GM21390 (cell line): ENCODE data around the gene RBM3.
"Not testable (repeated sequence)": the region's sequence is repeated elsewhere in the genome, so short reads cannot be mapped to it uniquely, and the experiment has no call there.

Source experiments
- ATAC-seq: cut with Tn5 transposase; IDR thresholded peaks from one replicate; pipeline ENCODE4 v1.9.1; 2021; ENCODE audit not compliant: unreplicated experiment

Gene RBM3

GRCh38 chrX:48574270-48575266, at the start of gene RBM3:
Gene RBM3, plus strand, starts transcription at chrX:48574484. Its CDS starts 697 bp downstream, at chrX:48575181.
- peak; percentile 82 for ATAC-seq

GRCh38 chrX:48525853-48526252, 48.4 kb upstream of the RBM3 start:
- ATAC-seq: not testable (repeated sequence)

- no peak for ATAC-seq
These were observed 43.5 kb upstream of the RBM3 start for GRCh38 chrX:48530736-48531135.

- ATAC-seq: no peak
These were observed 42.8 kb upstream of the RBM3 start for GRCh38 chrX:48531358-48531959.

GRCh38 chrX:48532161-48532560, 42.1 kb upstream of the RBM3 start:
- no peak for ATAC-seq

- no peak for ATAC-seq
These were observed 41.1 kb upstream of the RBM3 start for GRCh38 chrX:48533165-48533564.

- ATAC-seq: no peak
These were observed 35.5 kb upstream of the RBM3 start for GRCh38 chrX:48538641-48539344.

GRCh38 chrX:48539345-48540027, 34.8 kb upstream of the RBM3 start, which contains the start of gene TBC1D25:
Gene TBC1D25, plus strand, starts transcription at chrX:48539714. Its CDS starts 84 bp downstream, at chrX:48539798.
- ATAC-seq: peak; percentile 83

- peak; percentile 25 for ATAC-seq
These were observed 34.3 kb upstream of the RBM3 start for GRCh38 chrX:48540028-48540375.

- no peak for ATAC-seq
These were observed 33.8 kb upstream of the RBM3 start for GRCh38 chrX:48540480-48540879.

- no peak for ATAC-seq
These were observed 33.0 kb upstream of the RBM3 start for GRCh38 chrX:48541140-48541814.

- ATAC-seq: no peak
These were observed 25.4 kb upstream of the RBM3 start for GRCh38 chrX:48548871-48549270.

GRCh38 chrX:48555731-48556325, 18.5 kb upstream of the RBM3 start:
- not testable (repeated sequence) for ATAC-seq

GRCh38 chrX:48558271-48558670, 16.0 kb upstream of the RBM3 start:
- ATAC-seq: no peak

- no peak for ATAC-seq
These were observed 14.6 kb upstream of the RBM3 start for GRCh38 chrX:48559636-48560035.

GRCh38 chrX:48560056-48560455, 14.2 kb upstream of the RBM3 start:
- no peak for ATAC-seq

GRCh38 chrX:48560681-48561080, 13.6 kb upstream of the RBM3 start:
- ATAC-seq: no peak

GRCh38 chrX:48569958-48570357, 4.3 kb upstream of the RBM3 start:
- ATAC-seq: no peak

- no peak for ATAC-seq
These were observed 504 bp upstream of the RBM3 start for GRCh38 chrX:48573690-48574269.

- ATAC-seq: no peak
These were observed 1.4 kb downstream of the RBM3 start for GRCh38 chrX:48575642-48576041.
